Measurements from ENCODE around the gene FDX2. TPM values are rescaled to one million over a fixed set of nuclear protein-coding genes. Genes with fewer than 3 reads are reported as not detected.
"Not testable (repeated sequence)": the region's sequence is repeated elsewhere in the genome, so short reads cannot be mapped to it uniquely, and the experiment has no call there.

FDX2 gene
- total and polyA plus RNA-seq, 7 experiments from 2014 or later: 5.7 to 19.4 (median 10.2) TPM

DNA sequence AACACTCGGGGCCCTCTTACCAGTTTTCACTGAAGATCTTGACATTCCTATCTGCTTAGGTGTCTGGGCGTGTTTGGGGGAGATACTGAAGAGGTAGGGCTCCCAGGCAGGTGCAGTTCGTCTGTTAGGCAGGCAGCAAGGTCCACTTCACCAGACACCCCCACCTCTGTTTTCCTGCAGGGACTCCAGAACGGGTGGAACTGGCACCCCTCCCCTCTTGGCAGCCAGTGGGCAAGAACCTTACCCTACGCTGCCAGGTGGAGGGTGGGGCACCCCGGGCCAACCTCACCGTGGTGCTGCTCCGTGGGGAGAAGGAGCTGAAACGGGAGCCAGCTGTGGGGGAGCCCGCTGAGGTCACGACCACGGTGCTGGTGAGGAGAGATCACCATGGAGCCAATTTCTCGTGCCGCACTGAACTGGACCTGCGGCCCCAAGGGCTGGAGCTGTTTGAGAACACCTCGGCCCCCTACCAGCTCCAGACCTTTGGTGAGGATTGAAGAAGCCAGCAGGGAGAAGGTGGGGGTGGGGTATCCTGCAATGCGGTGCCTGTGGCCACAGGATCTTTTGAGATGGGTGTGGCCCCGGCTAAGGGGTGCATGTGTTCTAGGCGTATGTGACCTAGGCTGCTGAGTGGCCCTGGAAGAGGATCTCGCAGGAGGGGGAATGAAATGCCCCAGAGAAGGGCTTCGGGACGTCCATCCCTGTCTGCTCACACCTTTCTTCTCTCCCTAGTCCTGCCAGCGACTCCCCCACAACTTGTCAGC, 32.3 kb downstream of the FDX2 start:
- POLR2A ChIA-PET: no interaction called here
- intact Hi-C loops (cut with micrococcal nuclease): no loop called here
- Mint-ChIP-seq H3K27ac (no peak overlapping the region), H3K4me1 (peaks cover 14 to 50% (median 31%) of the 10 kb centered on the region in 7 donors), H3K36me3 (peaks cover 7 to 33% (median 17%) of the 10 kb centered on the region in 5 donors), H3K4me3 (no peak overlapping the region), H3K27me3 (peaks cover 6 to 9% (median 7%) of the 10 kb centered on the region in 5 donors), H3K9me3 (no peaks in the 10 kb centered on the region)
- no peak for DNase-seq
- peaks cover 0 to 33% (median 0%) of the 10 kb centered on the region in 3 experiments for H3K36me3 ChIP-seq (ENCODE audit: control insufficient read depth in 2 of 3, insufficient read depth in 3 of 3, low read length in 3 of 3)
- no peak for ATAC-seq
- no peak overlapping the region for H3K4me3 ChIP-seq (ENCODE audit: low read length)
- peaks cover 9 to 21% of the 10 kb centered on the region in 2 donors for H3K4me1 ChIP-seq (ENCODE audit: control insufficient read depth in 2 of 2, insufficient read depth in 2 of 2, low read length in 2 of 2)
- H3K27ac ChIP-seq (ENCODE audit: low read depth, low read length): no peak overlapping the region
- CTCF ChIA-PET: interaction anchor here (0.5 to 0.6 kb wide), 2 partner anchors 107 to 152 kb away, joined by 3 read pairs; no protein-coding TSS in a partner anchor
- H3K9me3 ChIP-seq (ENCODE audit: control insufficient read depth in 2 of 3, low read length in 3 of 3): no peaks in the 10 kb centered on the region
- peaks cover 2 to 12% of the 10 kb centered on the region in 2 donors for H3K27me3 ChIP-seq (ENCODE audit: control insufficient read depth in 2 of 2, insufficient read depth in 2 of 2, low read length in 2 of 2)

DNA sequence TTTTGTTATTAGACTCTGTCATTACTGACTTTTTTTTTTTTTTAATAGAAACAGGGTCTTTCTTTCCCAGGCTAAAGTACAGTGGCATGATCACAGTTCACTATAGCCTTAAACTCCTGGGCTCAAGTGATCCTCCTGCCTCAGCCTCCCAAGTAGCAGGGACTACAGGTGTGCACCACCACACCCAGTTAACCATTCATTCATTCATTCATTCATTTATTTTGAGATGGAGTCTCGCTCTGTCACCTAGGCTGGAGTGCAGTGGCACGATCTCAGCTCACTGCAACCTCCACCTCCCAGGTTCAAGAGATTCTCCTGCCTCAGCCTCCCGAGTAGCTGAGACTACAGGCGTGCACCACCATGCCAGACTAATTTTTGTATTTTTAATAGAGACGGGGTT, 33.8 kb downstream of the FDX2 start:
- DNase-seq; CTCF ChIA-PET; H3K4me3 ChIP-seq (ENCODE audit: low read length); H3K9me3 ChIP-seq (ENCODE audit: control insufficient read depth in 2 of 3, low read length in 3 of 3); H3K27ac Mint-ChIP-seq; H3K9me3 Mint-ChIP-seq; H3K27me3 ChIP-seq (ENCODE audit: control insufficient read depth in 2 of 2, insufficient read depth in 2 of 2, low read length in 2 of 2); intact Hi-C loops (cut with micrococcal nuclease); H3K27me3 Mint-ChIP-seq; ATAC-seq; H3K27ac ChIP-seq (ENCODE audit: low read depth, low read length); H3K4me3 Mint-ChIP-seq: not testable (repeated sequence)
- H3K4me1 Mint-ChIP-seq: peaks cover 8 to 44% (median 18%) of the 10 kb centered on the region in 7 donors
- peaks cover 3 to 11% of the 10 kb centered on the region in 2 donors for H3K4me1 ChIP-seq (ENCODE audit: control insufficient read depth in 2 of 2, insufficient read depth in 2 of 2, low read length in 2 of 2)
- peaks cover 7 to 33% (median 21%) of the 10 kb centered on the region in 5 donors for H3K36me3 Mint-ChIP-seq
- POLR2A ChIA-PET: interaction anchor here (0.8 kb wide), 1 partner anchor 81 kb away, joined by 4 read pairs; no protein-coding TSS in a partner anchor
- peaks cover 0 to 37% (median 0%) of the 10 kb centered on the region in 3 experiments for H3K36me3 ChIP-seq (ENCODE audit: control insufficient read depth in 2 of 3, insufficient read depth in 3 of 3, low read length in 3 of 3)

DNA sequence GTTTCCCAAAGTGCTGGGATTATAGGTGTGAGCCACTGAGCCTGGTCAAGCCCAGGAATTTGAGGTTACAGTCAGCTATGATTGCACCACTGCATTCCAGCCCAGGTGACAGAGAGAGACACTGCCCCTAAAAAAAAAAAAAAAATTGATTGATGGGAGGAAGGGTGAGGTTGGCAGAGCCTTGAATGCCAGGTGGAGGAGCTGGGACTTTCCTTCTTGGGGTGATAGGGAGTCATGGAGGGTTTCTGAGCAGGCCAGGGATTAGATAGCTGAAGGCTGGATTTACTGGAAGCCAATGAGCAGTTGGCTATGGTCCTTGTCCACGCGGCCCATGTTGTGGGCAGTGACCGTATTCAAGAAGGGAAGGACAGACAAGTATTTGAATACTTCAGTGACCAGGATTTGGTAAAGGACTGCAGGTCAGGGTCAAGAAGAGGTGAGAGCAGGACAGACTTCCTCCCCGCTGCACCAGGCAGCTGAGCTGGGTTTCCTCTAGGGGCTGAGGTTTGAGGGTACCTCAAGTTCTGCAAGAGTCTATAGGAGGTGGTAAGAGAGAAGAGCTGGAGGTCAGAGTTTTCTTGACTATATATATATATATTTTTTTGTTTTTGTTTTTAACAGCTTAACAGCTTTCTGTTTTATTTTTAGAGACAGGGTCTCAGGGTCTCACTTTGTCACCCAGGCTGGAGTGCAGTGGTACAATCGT, 35.9 kb downstream of the FDX2 start:
- no peaks in the 10 kb centered on the region for H3K9me3 ChIP-seq (ENCODE audit: control insufficient read depth in 2 of 3, low read length in 3 of 3)
- ChIA-PET POLR2A (interaction anchor here (0.6 kb wide), 1 partner anchor 11 kb away, joined by 6 read pairs; no protein-coding TSS in a partner anchor), CTCF (interaction anchor here (2.0 kb wide), 1 partner anchor 9 kb away, joined by 14 read pairs; the partner anchor contains the start of gene ICAM1)
- H3K4me3 ChIP-seq (ENCODE audit: low read length): no peak overlapping the region
- Mint-ChIP-seq H3K9me3 (no peaks in the 10 kb centered on the region), H3K4me1 (peaks cover 4 to 28% (median 8%) of the 10 kb centered on the region in 7 donors), H3K27me3 (no peaks in the 10 kb centered on the region), H3K4me3 (no peak overlapping the region), H3K36me3 (peaks cover 2 to 21% (median 15%) of the 10 kb centered on the region in 5 donors), H3K27ac (peak overlapping the region in 4 of 9 donors; percentile 3 to 86 (median 32))
- peaks cover 0 to 31% (median 0%) of the 10 kb centered on the region in 3 experiments for H3K36me3 ChIP-seq (ENCODE audit: control insufficient read depth in 2 of 3, insufficient read depth in 3 of 3, low read length in 3 of 3)
- peaks cover 0 to 3% of the 10 kb centered on the region in 2 donors for H3K4me1 ChIP-seq (ENCODE audit: control insufficient read depth in 2 of 2, insufficient read depth in 2 of 2, low read length in 2 of 2)
- ATAC-seq: no peak
- intact Hi-C loops (cut with micrococcal nuclease): no loop called here
- H3K27me3 ChIP-seq (ENCODE audit: control insufficient read depth in 2 of 2, insufficient read depth in 2 of 2, low read length in 2 of 2): no peaks in the 10 kb centered on the region
- DNase-seq: no peak
- no peak overlapping the region for H3K27ac ChIP-seq (ENCODE audit: low read depth, low read length)

DNA sequence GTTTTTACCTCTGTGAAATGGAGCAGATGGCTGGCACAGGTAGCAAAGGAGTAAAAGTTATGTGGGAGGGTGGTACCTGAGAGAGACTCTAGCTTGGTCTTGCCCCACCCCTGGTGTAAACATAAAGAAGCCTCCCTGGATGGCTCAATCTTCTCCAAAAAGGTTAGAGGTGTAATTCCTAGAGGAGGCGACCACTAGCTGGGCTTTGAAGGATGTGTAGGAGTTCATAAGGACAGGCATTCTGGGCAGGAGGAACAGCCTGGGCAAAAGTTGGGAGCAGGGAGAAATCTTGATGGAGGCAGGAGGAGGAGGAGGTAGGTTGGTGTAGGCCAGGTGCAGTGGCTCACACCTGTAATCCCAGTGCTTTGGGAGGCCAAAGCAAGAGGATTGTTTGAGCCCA, 36.9 kb downstream of the FDX2 start:
- ChIA-PET CTCF (interaction anchor here (0.8 to 1.2 kb wide), 2 partner anchors 9 to 112 kb away, joined by 4 read pairs; no protein-coding TSS in a partner anchor), POLR2A (no interaction called here)
- H3K4me3 Mint-ChIP-seq: peak overlapping the region in 1 of 10 donors; percentile 20
- H3K4me3 ChIP-seq (ENCODE audit: low read length): no peak overlapping the region
- intact Hi-C loops (cut with micrococcal nuclease): no loop called here
- no peaks in the 10 kb centered on the region for H3K9me3 Mint-ChIP-seq
- no peak overlapping the region for H3K27ac ChIP-seq (ENCODE audit: low read depth, low read length)
- H3K27me3 Mint-ChIP-seq: no peaks in the 10 kb centered on the region
- DNase-seq: no peak
- H3K36me3 Mint-ChIP-seq: peaks cover 0 to 24% (median 16%) of the 10 kb centered on the region in 5 donors
- H3K4me1 Mint-ChIP-seq: peaks cover 7 to 34% (median 9%) of the 10 kb centered on the region in 7 donors
- H3K27ac Mint-ChIP-seq: peak overlapping the region in 1 of 9 donors; percentile 7
- H3K4me1 ChIP-seq (ENCODE audit: control insufficient read depth in 2 of 2, insufficient read depth in 2 of 2, low read length in 2 of 2): peaks cover 0 to 3% of the 10 kb centered on the region in 2 donors
- no peaks in the 10 kb centered on the region for H3K27me3 ChIP-seq (ENCODE audit: control insufficient read depth in 2 of 2, insufficient read depth in 2 of 2, low read length in 2 of 2)
- H3K9me3 ChIP-seq (ENCODE audit: control insufficient read depth in 2 of 3, low read length in 3 of 3): no peaks in the 10 kb centered on the region
- H3K36me3 ChIP-seq (ENCODE audit: control insufficient read depth in 2 of 3, insufficient read depth in 3 of 3, low read length in 3 of 3): peaks cover 0 to 26% (median 0%) of the 10 kb centered on the region in 3 experiments
- ATAC-seq: no peak

DNA sequence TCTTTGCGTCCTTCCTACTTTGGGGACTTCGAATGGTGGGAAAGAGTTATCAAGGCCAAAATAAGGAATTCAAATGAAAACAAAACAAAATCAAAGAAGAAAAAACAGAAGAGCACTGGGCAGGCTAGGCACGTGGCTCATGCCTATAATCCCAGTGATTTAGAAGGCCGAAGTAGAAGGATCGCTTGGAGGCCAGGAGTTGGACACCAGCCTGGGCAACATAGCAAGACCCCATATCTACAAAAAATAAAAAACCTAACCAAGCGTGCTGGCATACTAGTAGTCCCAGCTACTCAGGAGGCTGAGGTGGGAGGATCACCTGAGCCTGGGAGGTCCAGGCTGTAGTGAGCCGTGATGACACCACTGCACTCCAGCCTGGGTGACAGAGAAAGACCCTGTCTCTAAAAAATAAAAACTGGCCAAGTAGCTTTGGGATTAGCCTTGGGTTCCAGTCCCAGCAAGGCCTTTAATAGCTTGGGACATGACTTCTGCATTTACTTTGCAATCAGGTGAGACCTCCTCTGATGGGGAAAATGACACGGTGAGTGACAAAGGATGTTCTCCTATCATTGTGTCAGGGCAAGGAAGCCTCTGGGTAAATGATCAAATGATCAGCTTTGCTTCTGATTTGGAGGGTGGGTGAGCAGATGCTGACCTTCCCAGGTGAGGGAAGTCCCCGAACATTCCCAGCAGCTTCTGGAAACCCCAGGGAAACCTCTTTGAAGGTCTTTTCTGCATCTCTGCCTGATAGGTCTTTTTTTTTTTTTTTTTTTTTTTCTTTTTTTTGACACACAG, 37.8 kb downstream of the FDX2 start:
- Histone ChIP-seq H3K27me3 (ENCODE audit: control insufficient read depth in 2 of 2, insufficient read depth in 2 of 2, low read length in 2 of 2) (no peaks in the 10 kb centered on the region), H3K4me3 (ENCODE audit: low read length) (no peak overlapping the region), H3K9me3 (ENCODE audit: control insufficient read depth in 2 of 3, low read length in 3 of 3) (no peaks in the 10 kb centered on the region), H3K4me1 (ENCODE audit: control insufficient read depth in 2 of 2, insufficient read depth in 2 of 2, low read length in 2 of 2) (peaks cover 0 to 3% of the 10 kb centered on the region in 2 donors), H3K27ac (ENCODE audit: low read depth, low read length) (no peak overlapping the region), H3K36me3 (ENCODE audit: control insufficient read depth in 2 of 3, insufficient read depth in 3 of 3, low read length in 3 of 3) (peaks cover 0 to 17% (median 0%) of the 10 kb centered on the region in 3 experiments)
- Mint-ChIP-seq H3K27ac (peak overlapping the region in 1 of 9 donors; percentile 9), H3K4me1 (peaks cover 8 to 33% (median 9%) of the 10 kb centered on the region in 7 donors), H3K4me3 (no peak overlapping the region), H3K36me3 (peaks cover 0 to 24% (median 16%) of the 10 kb centered on the region in 5 donors), H3K9me3 (no peaks in the 10 kb centered on the region), H3K27me3 (no peaks in the 10 kb centered on the region)
- ChIA-PET POLR2A (no interaction called here), CTCF (interaction anchor here (0.8 to 1.2 kb wide), 2 partner anchors 8 to 113 kb away, joined by 4 read pairs; no protein-coding TSS in a partner anchor)
- intact Hi-C loops (cut with micrococcal nuclease): no loop called here
- no peak for DNase-seq
- no peak for ATAC-seq

DNA sequence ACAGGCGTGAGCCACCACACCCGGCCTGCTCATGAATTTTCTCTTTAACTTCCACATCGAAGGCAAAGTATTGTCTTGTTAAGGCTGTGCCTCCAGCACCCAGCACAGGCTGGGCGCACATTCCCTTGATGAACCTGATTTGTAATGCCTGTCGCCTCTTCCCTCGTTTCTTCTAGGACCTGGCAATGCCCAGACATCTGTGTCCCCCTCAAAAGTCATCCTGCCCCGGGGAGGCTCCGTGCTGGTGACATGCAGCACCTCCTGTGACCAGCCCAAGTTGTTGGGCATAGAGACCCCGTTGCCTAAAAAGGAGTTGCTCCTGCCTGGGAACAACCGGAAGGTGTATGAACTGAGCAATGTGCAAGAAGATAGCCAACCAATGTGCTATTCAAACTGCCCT, 41.2 kb downstream of the FDX2 start:
- Mint-ChIP-seq H3K27ac (peak overlapping the region in 4 of 9 donors; percentile 38 to 50 (median 44)), H3K4me1 (peaks cover 8 to 50% (median 28%) of the 10 kb centered on the region in 7 donors), H3K27me3 (no peaks in the 10 kb centered on the region), H3K9me3 (no peaks in the 10 kb centered on the region), H3K36me3 (peaks cover 0 to 18% (median 12%) of the 10 kb centered on the region in 5 donors), H3K4me3 (peak overlapping the region in 1 of 10 donors; percentile 45)
- ATAC-seq (no peak), DNase-seq (no peak)
- Histone ChIP-seq H3K36me3 (ENCODE audit: control insufficient read depth in 2 of 3, insufficient read depth in 3 of 3, low read length in 3 of 3) (peaks cover 0 to 17% (median 0%) of the 10 kb centered on the region in 3 experiments), H3K27me3 (ENCODE audit: control insufficient read depth in 2 of 2, insufficient read depth in 2 of 2, low read length in 2 of 2) (no peaks in the 10 kb centered on the region), H3K9me3 (ENCODE audit: control insufficient read depth in 2 of 3, low read length in 3 of 3) (no peaks in the 10 kb centered on the region), H3K27ac (ENCODE audit: low read depth, low read length) (no peak overlapping the region), H3K4me3 (ENCODE audit: low read length) (no peak overlapping the region), H3K4me1 (ENCODE audit: control insufficient read depth in 2 of 2, insufficient read depth in 2 of 2, low read length in 2 of 2) (peaks cover 6 to 13% of the 10 kb centered on the region in 2 donors)
- CTCF ChIA-PET: interaction anchor here (1.1 to 1.5 kb wide), 2 partner anchors 114 to 116 kb away, joined by 4 to 15 read pairs; no protein-coding TSS in a partner anchor
- POLR2A ChIA-PET: interaction anchor here (1.1 kb wide), 1 partner anchor 13 kb away, joined by 3 read pairs; no protein-coding TSS in a partner anchor
- intact Hi-C loops (cut with micrococcal nuclease): loop anchor here (5.0 kb wide), 2 partner anchors 58 to 293 kb away; partner anchors contain the start of genes CDKN2D (in 1 of the 2), KRI1 (in 1 of the 2) and RAVER1 (in 1 of the 2)

All from naive thymus-derived CD4-positive, alpha-beta T cell (primary cell).